ENCODE data around the gene WDR91. TPM values are rescaled to one million over a fixed set of nuclear protein-coding genes. Genes with fewer than 3 reads are reported as not detected.

Gene WDR91
- total and polyA plus RNA-seq, 3 experiments from 2014 or later: 5.7 to 27.7 (median 25.1) TPM

GRCh38 chr7:135186841-135187253 lies 24.5 kb downstream of the WDR91 start:
- CTCF ChIA-PET: no interaction called here
- no peaks in the 10 kb centered on the region for H3K4me1 Mint-ChIP-seq
- Histone ChIP-seq H3K27ac (ENCODE audit: low read depth, low read length) (no peak overlapping the region), H3K36me3 (ENCODE audit: insufficient read depth, low read length) (peaks cover 16% of the 10 kb centered on the region), H3K4me3 (ENCODE audit: low read length) (no peak overlapping the region), H3K4me1 (ENCODE audit: insufficient read depth, low read length) (no peaks in the 10 kb centered on the region), H3K27me3 (ENCODE audit: insufficient read depth, low read length, poor library complexity, severe bottlenecking) (no peaks in the 10 kb centered on the region), H3K9me3 (ENCODE audit: low read length) (peaks cover 10% of the 10 kb centered on the region)
- H3K4me3 Mint-ChIP-seq: no peak overlapping the region
- peaks cover 0 to 1% of the 10 kb centered on the region in 2 donors for H3K27me3 Mint-ChIP-seq
- DNase-seq: no peak
- peaks cover 9 to 17% (median 12%) of the 10 kb centered on the region in 5 donors for H3K9me3 Mint-ChIP-seq
- POLR2A ChIA-PET: no interaction called here
- H3K27ac Mint-ChIP-seq: peak overlapping the region in 1 of 8 donors; percentile 50
- peaks cover 32 to 91% (median 45%) of the 10 kb centered on the region in 3 donors for H3K36me3 Mint-ChIP-seq

- peak overlapping the region in 1 of 8 donors; percentile 24 for H3K27ac Mint-ChIP-seq
- H3K36me3 ChIP-seq (ENCODE audit: insufficient read depth, low read length): peaks cover 14% of the 10 kb centered on the region
Measured at GRCh38 chr7:135186261-135186540, 25.1 kb downstream of the WDR91 start.

GRCh38 chr7:135185471-135186260 lies 25.7 kb downstream of the WDR91 start:
- H3K27ac ChIP-seq (ENCODE audit: low read depth, low read length): no peak overlapping the region
- Mint-ChIP-seq H3K27ac (peak overlapping the region in 2 of 8 donors; percentile 24 to 33), H3K4me1 (no peaks in the 10 kb centered on the region), H3K9me3 (peaks cover 19 to 28% (median 23%) of the 10 kb centered on the region in 5 donors), H3K36me3 (peaks cover 40 to 88% (median 44%) of the 10 kb centered on the region in 3 donors), H3K4me3 (no peak overlapping the region), H3K27me3 (peaks cover 0 to 1% of the 10 kb centered on the region in 2 donors)
- H3K4me3 ChIP-seq (ENCODE audit: low read length): no peak overlapping the region
- ChIA-PET CTCF (no interaction called here), POLR2A (no interaction called here)
- H3K27me3 ChIP-seq (ENCODE audit: insufficient read depth, low read length, poor library complexity, severe bottlenecking): no peaks in the 10 kb centered on the region
- H3K36me3 ChIP-seq (ENCODE audit: insufficient read depth, low read length): peaks cover 14% of the 10 kb centered on the region
- H3K4me1 ChIP-seq (ENCODE audit: insufficient read depth, low read length): no peaks in the 10 kb centered on the region
- no peak for DNase-seq
- H3K9me3 ChIP-seq (ENCODE audit: low read length): peaks cover 20% of the 10 kb centered on the region

More at GRCh38 chr7:135186261-135186540, 25.1 kb downstream of the WDR91 start:
- Histone ChIP-seq H3K9me3 (ENCODE audit: low read length) (peaks cover 15% of the 10 kb centered on the region), H3K27ac (ENCODE audit: low read depth, low read length) (no peak overlapping the region), H3K4me1 (ENCODE audit: insufficient read depth, low read length) (no peaks in the 10 kb centered on the region), H3K27me3 (ENCODE audit: insufficient read depth, low read length, poor library complexity, severe bottlenecking) (no peaks in the 10 kb centered on the region), H3K4me3 (ENCODE audit: low read length) (no peak overlapping the region)
- Mint-ChIP-seq H3K27me3 (peaks cover 0 to 1% of the 10 kb centered on the region in 2 donors), H3K9me3 (peaks cover 15 to 23% (median 19%) of the 10 kb centered on the region in 5 donors), H3K4me3 (no peak overlapping the region), H3K36me3 (peaks cover 39 to 91% (median 43%) of the 10 kb centered on the region in 3 donors), H3K4me1 (no peaks in the 10 kb centered on the region)
- ChIA-PET CTCF (no interaction called here), POLR2A (no interaction called here)
- DNase-seq: no peak

DNA sequence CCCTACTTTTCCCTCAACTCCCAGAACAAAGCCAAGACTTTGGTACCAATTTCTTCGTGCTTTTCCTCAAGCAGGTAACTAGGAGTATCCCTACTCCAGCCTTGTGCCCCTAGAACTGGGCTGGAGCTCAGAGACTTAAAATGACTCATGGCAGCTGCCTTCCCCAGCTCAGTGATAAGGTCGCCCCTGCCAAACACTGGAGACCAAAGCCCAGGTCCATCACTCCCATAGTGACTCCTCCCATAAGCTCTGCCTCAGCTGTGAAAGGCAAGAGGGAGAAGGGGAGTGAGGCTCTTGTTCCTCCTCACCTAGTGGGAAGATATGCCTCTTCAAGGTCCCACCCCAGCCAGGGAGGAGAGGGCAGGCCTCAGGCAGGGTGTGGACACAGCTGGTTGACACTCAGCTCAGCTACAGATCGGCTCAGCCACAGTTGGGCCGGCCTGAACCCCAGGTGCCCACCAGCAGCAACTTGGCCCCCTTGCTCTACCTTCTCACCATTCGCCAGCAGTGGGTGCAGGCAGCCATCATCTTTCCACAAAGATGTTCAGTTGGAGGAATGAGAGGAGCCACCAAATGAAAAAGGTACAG lies 27.0 kb downstream of the WDR91 start:
- Histone ChIP-seq H3K27me3 (ENCODE audit: insufficient read depth, low read length, poor library complexity, severe bottlenecking) (no peaks in the 10 kb centered on the region), H3K36me3 (ENCODE audit: insufficient read depth, low read length) (peaks cover 14% of the 10 kb centered on the region), H3K4me3 (ENCODE audit: low read length) (no peak overlapping the region), H3K4me1 (ENCODE audit: insufficient read depth, low read length) (no peaks in the 10 kb centered on the region), H3K9me3 (ENCODE audit: low read length) (peaks cover 20% of the 10 kb centered on the region), H3K27ac (ENCODE audit: low read depth, low read length) (no peak overlapping the region)
- Mint-ChIP-seq H3K36me3 (peaks cover 35 to 80% (median 55%) of the 10 kb centered on the region in 3 donors), H3K27ac (no peak overlapping the region), H3K4me3 (no peak overlapping the region), H3K4me1 (no peaks in the 10 kb centered on the region), H3K9me3 (peaks cover 27 to 38% (median 32%) of the 10 kb centered on the region in 5 donors), H3K27me3 (peaks cover 0 to 1% of the 10 kb centered on the region in 2 donors)
- ChIA-PET POLR2A (no interaction called here), CTCF (no interaction called here)
- no peak for DNase-seq

DNA sequence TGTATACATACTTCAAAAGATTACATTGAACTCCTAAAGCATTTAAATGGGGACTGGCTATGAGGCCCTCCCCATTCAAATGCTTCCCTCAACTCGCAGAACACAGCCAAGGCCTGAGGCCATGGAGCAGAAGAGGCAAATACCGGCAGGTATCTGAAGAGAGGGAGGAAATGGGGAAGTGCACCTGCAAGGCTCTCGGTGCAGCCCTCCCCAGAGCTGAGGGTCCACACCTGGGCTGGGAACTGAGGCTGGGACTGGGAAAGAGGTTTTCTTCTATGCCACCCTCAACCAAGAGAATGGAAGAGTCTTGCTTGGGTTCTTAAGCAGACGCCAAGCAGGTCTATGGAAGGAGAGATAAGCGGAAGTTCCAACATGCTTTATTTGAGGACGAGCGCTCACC lies 27.8 kb downstream of the WDR91 start:
- peaks cover 0 to 3% of the 10 kb centered on the region in 2 donors for H3K27me3 Mint-ChIP-seq
- ChIA-PET POLR2A (no interaction called here), CTCF (no interaction called here)
- no peaks in the 10 kb centered on the region for H3K4me1 Mint-ChIP-seq
- Histone ChIP-seq H3K4me1 (ENCODE audit: insufficient read depth, low read length) (no peaks in the 10 kb centered on the region), H3K9me3 (ENCODE audit: low read length) (peaks cover 20% of the 10 kb centered on the region), H3K27ac (ENCODE audit: low read depth, low read length) (no peak overlapping the region), H3K36me3 (ENCODE audit: insufficient read depth, low read length) (peaks cover 10% of the 10 kb centered on the region), H3K4me3 (ENCODE audit: low read length) (no peak overlapping the region), H3K27me3 (ENCODE audit: insufficient read depth, low read length, poor library complexity, severe bottlenecking) (no peaks in the 10 kb centered on the region)
- no peak overlapping the region for H3K27ac Mint-ChIP-seq
- H3K9me3 Mint-ChIP-seq: peaks cover 27 to 47% (median 40%) of the 10 kb centered on the region in 5 donors
- H3K36me3 Mint-ChIP-seq: peaks cover 40 to 76% (median 64%) of the 10 kb centered on the region in 3 donors
- DNase-seq: no peak
- no peak overlapping the region for H3K4me3 Mint-ChIP-seq

- Histone ChIP-seq H3K27ac (ENCODE audit: low read depth, low read length) (no peak overlapping the region), H3K4me3 (ENCODE audit: low read length) (no peak overlapping the region), H3K36me3 (ENCODE audit: insufficient read depth, low read length) (no peaks in the 10 kb centered on the region), H3K27me3 (ENCODE audit: insufficient read depth, low read length, poor library complexity, severe bottlenecking) (no peaks in the 10 kb centered on the region), H3K9me3 (ENCODE audit: low read length) (peaks cover 20% of the 10 kb centered on the region), H3K4me1 (ENCODE audit: insufficient read depth, low read length) (no peaks in the 10 kb centered on the region)
- Mint-ChIP-seq H3K9me3 (peaks cover 27 to 47% (median 42%) of the 10 kb centered on the region in 5 donors), H3K4me3 (no peak overlapping the region), H3K4me1 (no peaks in the 10 kb centered on the region), H3K27ac (no peak overlapping the region), H3K36me3 (peaks cover 34 to 62% (median 61%) of the 10 kb centered on the region in 3 donors), H3K27me3 (peaks cover 0 to 2% of the 10 kb centered on the region in 2 donors)
- CTCF ChIA-PET: interaction anchor here (1.6 kb wide), 1 partner anchor 11 kb away, joined by 5 read pairs; no protein-coding TSS in a partner anchor
- POLR2A ChIA-PET: interaction anchor here (0.6 kb wide), 1 partner anchor 11 kb away, joined by 3 read pairs; no protein-coding TSS in a partner anchor
- peak in 1 of 5 donors; percentile 8 for DNase-seq
Measured at GRCh38 chr7:135181929-135182678, 29.2 kb downstream of the WDR91 start.

- no peaks in the 10 kb centered on the region for H3K27me3 ChIP-seq (ENCODE audit: insufficient read depth, low read length, poor library complexity, severe bottlenecking)
- CTCF ChIA-PET: interaction anchor here (1.3 to 2.8 kb wide), 5 partner anchors 10 to 195 kb away, joined by 3 to 7 read pairs (median 5); partner anchors contain the start of genes AGBL3 and TMEM140
- no peak overlapping the region for H3K27ac ChIP-seq (ENCODE audit: low read depth, low read length)
Measured at GRCh38 chr7:135181261-135181928, 29.9 kb downstream of the WDR91 start.

More at GRCh38 chr7:135181261-135181928, 29.9 kb downstream of the WDR91 start:
- H3K9me3 ChIP-seq (ENCODE audit: low read length): peaks cover 20% of the 10 kb centered on the region
- no peaks in the 10 kb centered on the region for H3K4me1 Mint-ChIP-seq
- no peaks in the 10 kb centered on the region for H3K4me1 ChIP-seq (ENCODE audit: insufficient read depth, low read length)
- no peaks in the 10 kb centered on the region for H3K36me3 ChIP-seq (ENCODE audit: insufficient read depth, low read length)
- no peak overlapping the region for H3K27ac Mint-ChIP-seq
- peaks cover 31 to 61% (median 55%) of the 10 kb centered on the region in 3 donors for H3K36me3 Mint-ChIP-seq
- no peak for DNase-seq
- no peak overlapping the region for H3K4me3 ChIP-seq (ENCODE audit: low read length)
- H3K9me3 Mint-ChIP-seq: peaks cover 27 to 47% (median 42%) of the 10 kb centered on the region in 5 donors
- POLR2A ChIA-PET: interaction anchor here (0.6 kb wide), 1 partner anchor 11 kb away, joined by 3 read pairs; no protein-coding TSS in a partner anchor
- H3K27me3 Mint-ChIP-seq: peaks cover 0 to 2% of the 10 kb centered on the region in 2 donors
- no peak overlapping the region for H3K4me3 Mint-ChIP-seq

Measured in CD8-positive, alpha-beta memory T cell (primary cell).